Measurements from ENCODE around the gene KIAA0753.

Gene KIAA0753

GRCh38 chr17:6640536-6641246, at the start of gene KIAA0753, which contains the start of gene TXNDC17:
TSS of gene KIAA0753 (minus strand) at chr17:6640711. CDS start at chr17:6635103, 5,608 bp downstream.
TSS of gene TXNDC17 (plus strand) at chr17:6641060. CDS start at chr17:6641083, 23 bp downstream.
- ChIA-PET POLR2A (no interaction called here), CTCF (interaction anchor here (1.4 to 2.1 kb wide), 2 partner anchors 10 to 203 kb away, joined by 3 to 6 read pairs; partner anchors contain the start of genes C17orf100 and MED31)
- TF ChIP-seq, protein P1, sequence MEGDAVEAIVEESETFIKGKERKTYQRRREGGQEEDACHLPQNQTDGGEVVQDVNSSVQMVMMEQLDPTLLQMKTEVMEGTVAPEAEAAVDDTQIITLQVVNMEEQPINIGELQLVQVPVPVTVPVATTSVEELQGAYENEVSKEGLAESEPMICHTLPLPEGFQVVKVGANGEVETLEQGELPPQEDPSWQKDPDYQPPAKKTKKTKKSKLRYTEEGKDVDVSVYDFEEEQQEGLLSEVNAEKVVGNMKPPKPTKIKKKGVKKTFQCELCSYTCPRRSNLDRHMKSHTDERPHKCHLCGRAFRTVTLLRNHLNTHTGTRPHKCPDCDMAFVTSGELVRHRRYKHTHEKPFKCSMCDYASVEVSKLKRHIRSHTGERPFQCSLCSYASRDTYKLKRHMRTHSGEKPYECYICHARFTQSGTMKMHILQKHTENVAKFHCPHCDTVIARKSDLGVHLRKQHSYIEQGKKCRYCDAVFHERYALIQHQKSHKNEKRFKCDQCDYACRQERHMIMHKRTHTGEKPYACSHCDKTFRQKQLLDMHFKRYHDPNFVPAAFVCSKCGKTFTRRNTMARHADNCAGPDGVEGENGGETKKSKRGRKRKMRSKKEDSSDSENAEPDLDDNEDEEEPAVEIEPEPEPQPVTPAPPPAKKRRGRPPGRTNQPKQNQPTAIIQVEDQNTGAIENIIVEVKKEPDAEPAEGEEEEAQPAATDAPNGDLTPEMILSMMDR (IDR thresholded peaks at IDR 0.05; ENCODE audit: control extremely low read depth, extremely low read depth, low read depth, missing control alignments) = no peak
- peak; percentile 93 for DNase-seq (ENCODE audit: extremely low spot score)

DNA sequence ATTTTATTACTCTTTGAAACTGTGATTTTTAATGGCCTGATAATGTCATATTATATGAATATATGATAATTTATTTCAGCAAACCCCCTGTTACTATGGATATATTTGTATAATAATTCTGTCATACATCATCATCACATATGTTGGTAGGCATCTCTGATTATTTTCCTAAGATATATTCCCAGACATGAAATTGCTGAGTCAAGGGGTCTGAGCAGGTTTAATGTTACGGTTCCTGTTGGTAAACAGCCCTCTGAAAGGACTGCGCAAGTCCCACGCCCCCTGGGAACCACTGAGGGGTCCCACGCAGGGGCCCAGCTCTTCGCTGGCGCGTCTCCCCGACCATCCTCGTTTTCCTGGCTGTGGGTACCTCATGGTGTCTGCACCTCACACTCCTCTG, 48.4 kb upstream of the KIAA0753 start:
- ChIA-PET POLR2A (no interaction called here), CTCF (interaction anchor here (1.4 kb wide), 1 partner anchor 9 kb away, joined by 3 read pairs; no protein-coding TSS in a partner anchor)
- DNase-seq (ENCODE audit: extremely low spot score) = no peak
- TF ChIP-seq, protein P1 (IDR thresholded peaks at IDR 0.05; ENCODE audit: control extremely low read depth, extremely low read depth, low read depth, missing control alignments) = no peak

- POLR2A ChIA-PET = no interaction called here
- TF ChIP-seq, protein P1 (IDR thresholded peaks at IDR 0.05; ENCODE audit: control extremely low read depth, extremely low read depth, low read depth, missing control alignments) = no peak
- CTCF ChIA-PET = interaction anchor here (1.4 kb wide), 1 partner anchor 34 kb away, joined by 3 read pairs; no protein-coding TSS in a partner anchor
Observed at GRCh38 chr17:6686026-6686425, 45.5 kb upstream of the KIAA0753 start.

GRCh38 chr17:6684881-6685767, 44.6 kb upstream of the KIAA0753 start:
- TF ChIP-seq, protein P1 (IDR thresholded peaks at IDR 0.05; ENCODE audit: control extremely low read depth, extremely low read depth, low read depth, missing control alignments) = no peak
- POLR2A ChIA-PET = no interaction called here
- no peak for DNase-seq (ENCODE audit: extremely low spot score)
- CTCF ChIA-PET = interaction anchor here (1.4 kb wide), 1 partner anchor 35 kb away, joined by 3 read pairs; no protein-coding TSS in a partner anchor

More at GRCh38 chr17:6686026-6686425, 45.5 kb upstream of the KIAA0753 start:
- no peak for DNase-seq (ENCODE audit: extremely low spot score)

GRCh38 chr17:6684460-6684783, 43.9 kb upstream of the KIAA0753 start:
- no peak for DNase-seq (ENCODE audit: extremely low spot score)
- ChIA-PET CTCF (interaction anchor here (0.9 to 1.4 kb wide), 2 partner anchors 13 to 35 kb away, joined by 3 read pairs; no protein-coding TSS in a partner anchor), POLR2A (no interaction called here)
- TF ChIP-seq, protein P1 (IDR thresholded peaks at IDR 0.05; ENCODE audit: control extremely low read depth, extremely low read depth, low read depth, missing control alignments) = no peak

DNA sequence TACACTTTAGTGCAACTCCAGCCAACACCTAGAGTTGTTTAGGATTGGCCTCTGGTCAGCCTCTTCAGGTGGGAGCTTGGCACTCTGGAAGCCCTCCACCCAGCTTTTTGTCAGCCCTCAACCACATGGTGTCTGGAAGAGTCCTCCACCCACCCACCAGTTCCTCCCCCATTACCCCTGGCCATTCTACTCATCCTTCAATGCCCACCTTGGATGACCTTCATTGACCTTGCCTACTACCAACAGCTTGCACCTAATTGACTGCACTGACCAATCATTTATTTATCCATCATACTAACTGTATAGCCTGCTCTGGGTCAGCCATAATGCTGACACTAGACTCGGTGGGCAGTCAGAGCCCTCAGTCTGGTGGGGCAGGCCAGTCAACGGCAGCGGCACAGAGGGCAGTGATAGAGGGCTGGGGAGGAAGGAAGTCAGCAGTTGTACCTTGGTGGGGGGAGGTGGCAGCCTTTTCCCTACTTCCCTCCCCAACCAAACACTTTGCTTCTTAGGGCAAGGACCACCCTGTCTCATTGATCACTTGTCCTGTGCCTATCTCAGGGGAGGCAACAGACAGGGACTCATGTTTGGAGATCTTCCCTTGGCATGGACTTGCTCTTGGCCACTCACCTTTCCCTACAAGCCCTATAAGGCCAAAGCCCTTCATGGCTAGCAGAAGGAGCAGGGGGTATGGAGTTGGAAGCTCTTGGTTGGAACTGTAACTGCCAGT, 43.4 kb upstream of the KIAA0753 start:
- TF ChIP-seq, protein P1 (IDR thresholded peaks at IDR 0.05; ENCODE audit: control extremely low read depth, extremely low read depth, low read depth, missing control alignments) = no peak
- POLR2A ChIA-PET = no interaction called here
- DNase-seq (ENCODE audit: extremely low spot score) = no peak
- CTCF ChIA-PET = interaction anchor here (0.9 to 1.9 kb wide), 2 partner anchors 11 to 14 kb away, joined by 3 to 5 read pairs; no protein-coding TSS in a partner anchor

Data from GM10248 (cell line).